Breast epithelium (tissue), 4 donors: ENCODE results near the gene UMPS. TPM values are rescaled to one million over a fixed set of nuclear protein-coding genes. Genes with fewer than 3 reads are reported as not detected.
A peak's percentile ranks its signal among the peaks of the same experiment; 100 is the strongest.

ENCODE experiments used
- DNase-seq, 2 donors: peaks; one replicate each; pipeline ENCODE4 v3.0.0-alpha.2; 2019; ENCODE audit warnings: low spot score in 2 of 2
- H3K27ac ChIP-seq, 2 donors: fragments of 200-600 bp; sonication (generic) in 1 of 2; one replicate each; pipeline ENCODE4 v1.5.1; 2016 to 2019; ENCODE audit warnings: mild to moderate bottlenecking in 1 of 2
- H3K27me3 ChIP-seq, 2 donors: fragments of 200-600 bp; sonication (generic) in 1 of 2; one replicate each; pipeline versions ENCODE4 v1.5.1 to v1.6.0; 2017 to 2019; ENCODE audit warnings: control low read depth in 1 of 2, mild to moderate bottlenecking in 1 of 2
- H3K36me3 ChIP-seq: fragments of 200-600 bp; one replicate; pipeline ENCODE4 v1.5.1; 2019
- H3K4me1 ChIP-seq, 2 donors: fragments of 200-600 bp; sonication (generic); one replicate each; pipeline ENCODE4 v1.5.1; 2016 to 2019; ENCODE audit warnings: control low read depth in 1 of 2
- H3K4me3 ChIP-seq, 3 donors: fragments of 200-600 bp; sonication (generic); 1 replicate in 2 of 3; 2 replicates in 1 of 3; pipeline ENCODE4 v1.5.1; 2016 to 2019; ENCODE audit warnings: mild to moderate bottlenecking in 3 of 3, moderate library complexity in 2 of 3
- H3K9me3 ChIP-seq, 2 donors: fragments of 200-600 bp; sonication (generic) in 1 of 2; one replicate each; pipeline ENCODE4 v1.5.1; 2016 to 2019; ENCODE audit warnings: control low read depth in 1 of 2
- CTCF ChIP-seq, 3 donors: fragments of 450-650 bp; IDR thresholded peaks; one replicate each; pipeline ENCODE4 v1.5.1; 2016 to 2017; ENCODE audit warnings: antibody characterized with exemption in 3 of 3, mild to moderate bottlenecking in 3 of 3, moderate library complexity in 3 of 3
- POLR2A ChIP-seq: fragments of 450-650 bp; IDR thresholded peaks from one replicate; pipeline ENCODE4 v1.6.1; 2016; ENCODE audit warnings: antibody characterized with exemption, mild to moderate bottlenecking, moderate library complexity
- POLR2AphosphoS5 ChIP-seq, 3 donors: sonication (generic); formaldehyde crosslinking; IDR thresholded peaks; one replicate each; pipeline ENCODE4 v1.6.1; 2017; ENCODE audit warnings: antibody characterized with exemption in 3 of 3
- intact Hi-C: fragments of 100-400 bp; cut with DNase I; formaldehyde crosslinking; loops from one replicate; pipeline ENCODE4 v1.15.1; 2023; ENCODE audit warnings: low total_unique reads
- total RNA-seq, 3 donors: library from RNA; depleted of rRNA; stranded (reverse); fragments of >200 nt; gene quantifications; one replicate each; pipeline ENCODE4 v1.1.0, GENCODE V29; 2016

Gene UMPS
- total RNA-seq, 3 donors from 2014 or later, result 18.4 to 34.1 (median 28.0) TPM

DNA sequence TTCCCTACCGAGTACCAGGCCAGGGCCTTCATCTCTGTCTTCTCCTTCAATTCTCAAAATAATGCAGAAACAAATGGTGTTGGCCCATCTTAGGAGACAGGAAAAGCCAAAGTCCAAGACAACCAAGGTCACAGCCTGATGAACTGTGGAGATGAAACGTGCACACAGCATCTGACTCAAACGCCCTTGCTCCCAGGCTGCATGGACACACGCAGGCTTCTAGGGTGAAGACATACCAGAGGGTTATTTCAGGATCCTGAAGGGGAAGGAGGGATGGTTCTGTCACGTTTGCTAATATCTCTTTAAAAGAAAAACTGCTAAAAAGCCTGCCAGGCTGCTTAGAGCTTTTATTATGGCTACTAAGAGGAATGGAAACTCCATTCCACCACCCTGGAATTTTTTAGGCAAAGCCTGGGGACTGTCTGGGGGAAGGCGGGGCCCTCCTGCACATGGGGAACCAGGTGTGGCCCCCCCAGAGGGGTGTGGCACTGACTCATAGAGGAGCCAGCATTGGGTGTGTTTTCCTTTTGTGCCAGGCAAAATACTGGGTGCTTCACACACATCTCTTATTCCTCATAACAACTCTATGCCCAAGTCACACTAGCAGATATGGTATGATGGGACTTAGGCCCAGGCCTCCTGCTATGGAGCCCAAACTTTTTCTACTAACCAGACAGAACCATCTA is 62.9 kb downstream of the UMPS start:
- Histone ChIP-seq H3K36me3 (no peaks in the 10 kb centered on the region), H3K4me1 (no peaks in the 10 kb centered on the region), H3K27me3 (no peaks in the 10 kb centered on the region), H3K4me3 (no peak overlapping the region), H3K9me3 (no peaks in the 10 kb centered on the region), H3K27ac (peak overlapping the region; percentile 66 to 80)
- TF ChIP-seq POLR2AphosphoS5 (IDR thresholded peaks at IDR 0.05) (no peak), POLR2A (no peak), CTCF (IDR thresholded peaks at IDR 0.05) (no peak)
- no peak for DNase-seq
- intact Hi-C loops, result no loop called here

DNA sequence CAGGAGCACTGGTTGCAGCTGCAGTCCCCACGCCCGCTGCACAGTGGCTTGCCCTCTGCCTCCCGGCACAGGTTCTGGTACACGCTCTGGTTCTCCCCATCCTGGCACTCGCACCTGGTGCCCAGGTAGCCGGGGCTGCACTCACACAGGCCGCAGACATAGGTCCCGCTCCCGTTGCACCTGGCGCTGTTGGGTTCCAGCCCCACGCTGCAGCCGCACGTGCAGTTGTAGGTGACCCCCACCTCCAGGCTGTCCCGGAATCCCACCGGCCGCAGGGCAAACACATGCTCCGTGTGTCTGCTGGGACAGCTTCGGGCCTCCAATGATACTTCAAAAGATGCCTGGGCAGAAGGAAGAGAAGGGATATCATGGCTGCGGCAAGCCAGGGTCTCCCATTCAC is 66.2 kb downstream of the UMPS start:
- H3K4me1 ChIP-seq, result no peaks in the 10 kb centered on the region
- H3K9me3 ChIP-seq, result no peaks in the 10 kb centered on the region
- no peak for DNase-seq
- H3K27ac ChIP-seq, result no peak overlapping the region
- no peaks in the 10 kb centered on the region for H3K27me3 ChIP-seq
- no peaks in the 10 kb centered on the region for H3K36me3 ChIP-seq
- no peak for TF ChIP-seq POLR2AphosphoS5 (IDR thresholded peaks at IDR 0.05)
- TF ChIP-seq CTCF (IDR thresholded peaks at IDR 0.05), result no peak
- H3K4me3 ChIP-seq, result no peak overlapping the region
- intact Hi-C loops, result no loop called here

- Histone ChIP-seq H3K4me1 (no peaks in the 10 kb centered on the region), H3K36me3 (no peaks in the 10 kb centered on the region), H3K27ac (no peak overlapping the region), H3K4me3 (no peak overlapping the region), H3K9me3 (no peaks in the 10 kb centered on the region), H3K27me3 (no peaks in the 10 kb centered on the region)
- no peak for TF ChIP-seq POLR2A
- no peak for TF ChIP-seq CTCF (IDR thresholded peaks at IDR 0.05)
- TF ChIP-seq POLR2AphosphoS5 (IDR thresholded peaks at IDR 0.05), result no peak
- intact Hi-C loops, result no loop called here
- no peak for DNase-seq
Observed at GRCh38 chr3:124797426-124797945, 67.2 kb downstream of the UMPS start.

Other genes with a start within 250 kb of the UMPS start
- 100 to 1,000 TPM in 2 of 3 donors, 10 to 100 TPM in 1; 80.1 to 286 (median 181) TPM for gene ITGB5, start 156.9 kb downstream of the UMPS start, total RNA-seq
- gene MUC13, start 204.3 kb downstream of the UMPS start, total RNA-seq, result 1 to 10 TPM in 1 of 3 donors, not detected in 2; 3.9 TPM